ENCODE data around the gene GARIN3.
"Not testable (repeated sequence)": the region's sequence is repeated elsewhere in the genome, so short reads cannot be mapped to it uniquely, and the experiment has no call there.

GARIN3 gene

GRCh38 chr5:157166214-157167213 lies at the start of gene GARIN3:
GARIN3 (minus strand) TSS chr5:157166264; CDS start chr5:157166168, 96 bp downstream.
- no peak for DNase-seq (ENCODE audit: low spot score)

- no peak for DNase-seq (ENCODE audit: low spot score)
These were observed 49.6 kb upstream of the GARIN3 start for GRCh38 chr5:157215514-157216167.

- no peak for DNase-seq (ENCODE audit: low spot score)
These were observed 48.9 kb upstream of the GARIN3 start for GRCh38 chr5:157214861-157215513.

GRCh38 chr5:157214415-157214814 lies 48.4 kb upstream of the GARIN3 start:
- no peak for DNase-seq (ENCODE audit: low spot score)

- no peak for DNase-seq (ENCODE audit: low spot score)
These were observed 47.6 kb upstream of the GARIN3 start for GRCh38 chr5:157213527-157214243.

GRCh38 chr5:157212307-157212706 lies 46.2 kb upstream of the GARIN3 start:
- no peak for DNase-seq (ENCODE audit: low spot score)

- DNase-seq (ENCODE audit: low spot score), result not testable (repeated sequence)
These were observed 44.6 kb upstream of the GARIN3 start for GRCh38 chr5:157210652-157211051.

- DNase-seq (ENCODE audit: low spot score), result no peak
These were observed 39.6 kb upstream of the GARIN3 start for GRCh38 chr5:157205708-157206107.

GRCh38 chr5:157204765-157205164 lies 38.7 kb upstream of the GARIN3 start:
- DNase-seq (ENCODE audit: low spot score), result no peak

- DNase-seq (ENCODE audit: low spot score), result no peak
These were observed 37.4 kb upstream of the GARIN3 start for GRCh38 chr5:157203417-157203816.

- DNase-seq (ENCODE audit: low spot score), result no peak
These were observed 35.8 kb upstream of the GARIN3 start for GRCh38 chr5:157201857-157202256.

GRCh38 chr5:157198277-157198986 lies 32.4 kb upstream of the GARIN3 start:
- no peak for DNase-seq (ENCODE audit: low spot score)

- no peak for DNase-seq (ENCODE audit: low spot score)
These were observed 31.0 kb upstream of the GARIN3 start for GRCh38 chr5:157197086-157197485.

- no peak for DNase-seq (ENCODE audit: low spot score)
These were observed 30.0 kb upstream of the GARIN3 start for GRCh38 chr5:157196045-157196444.

GRCh38 chr5:157193699-157194424 lies 27.8 kb upstream of the GARIN3 start:
- no peak for DNase-seq (ENCODE audit: low spot score)

- no peak for DNase-seq (ENCODE audit: low spot score)
These were observed 23.2 kb upstream of the GARIN3 start for GRCh38 chr5:157189223-157189622.

GRCh38 chr5:157188270-157188669 lies 22.2 kb upstream of the GARIN3 start:
- DNase-seq (ENCODE audit: low spot score), result no peak

GRCh38 chr5:157187046-157187754 lies 21.1 kb upstream of the GARIN3 start:
- DNase-seq (ENCODE audit: low spot score), result no peak

- no peak for DNase-seq (ENCODE audit: low spot score)
These were observed 20.4 kb upstream of the GARIN3 start for GRCh38 chr5:157186309-157187045.

Measured in AG08396 (cell line).